Vagina (tissue), 2 donors: ENCODE data around the gene TRIB2.

Source experiments
- CTCF ChIP-seq, 3 experiments: fragments of 450-650 bp in 2 of 3; fragments of 200-600 bp in 1 of 3; sonication (generic) in 1 of 3; IDR thresholded peaks; one replicate each; pipeline ENCODE4 v1.5.1; 2017 to 2019; ENCODE audit warnings: antibody characterized with exemption in 3 of 3, mild to moderate bottlenecking in 2 of 3, moderate library complexity in 2 of 3
- POLR2A ChIP-seq, 2 donors: fragments of 450-650 bp; IDR thresholded peaks; one replicate each; pipeline ENCODE4 v1.6.1; 2017; ENCODE audit warnings: antibody characterized with exemption in 2 of 2, mild to moderate bottlenecking in 2 of 2, moderate library complexity in 2 of 2
- POLR2AphosphoS5 ChIP-seq, 2 donors: sonication (generic); formaldehyde crosslinking; IDR thresholded peaks; one replicate each; pipeline ENCODE4 v1.9.0; 2017; ENCODE audit warnings: antibody characterized with exemption in 2 of 2, mild to moderate bottlenecking in 2 of 2, low read depth in 1 of 2; ENCODE audit not compliant: insufficient read depth in 1 of 2

DNA sequence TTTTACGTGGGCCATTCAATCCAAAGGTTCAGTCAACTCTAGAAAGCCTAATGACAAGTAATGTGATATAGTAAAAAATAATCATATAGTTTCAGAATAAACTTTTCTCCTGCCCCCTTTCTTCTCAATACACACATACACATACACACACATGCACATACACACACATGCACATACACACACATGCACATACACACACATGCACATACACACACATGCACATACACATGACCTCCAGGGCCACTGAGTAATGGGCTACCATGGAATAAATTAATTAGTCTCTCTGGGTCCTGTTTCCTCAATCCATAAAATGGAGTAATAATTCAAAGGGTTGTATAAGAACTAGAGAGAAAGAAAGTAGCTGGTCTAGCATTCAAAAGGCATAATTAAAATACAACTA, 5.4 kb upstream of the TRIB2 start:
- TF ChIP-seq POLR2A (IDR thresholded peaks at IDR 0.05) (no peak), CTCF (IDR thresholded peaks at IDR 0.05) (no peak), POLR2AphosphoS5 (IDR thresholded peaks at IDR 0.05; ENCODE audit: insufficient read depth in 1 of 2, low read depth in 1 of 2) (no peak)
